A549 (cell line): ENCODE measurements around the gene PPP1R14D. TPM values are rescaled to one million over a fixed set of nuclear protein-coding genes. Genes with fewer than 3 reads are reported as not detected.

Experiments used
- ATAC-seq, 2 experiments: fragments of 200-7000 bp in 1 of 2; fragments of >200 bp in 1 of 2; cut with Nextera tagmentation in 1 of 2; cut with Tn5 transposase in 1 of 2; 3 replicates each; pipeline versions ENCODE4 v1.8.0 to v1.9.1; 2018 to 2020; ENCODE audit warnings: mild to moderate bottlenecking in 1 of 2, moderate library complexity in 1 of 2
- CTCF ChIA-PET: fragments of 300-600 bp; sonication (Branson Sonifier 250); formaldehyde crosslinking; extraction: SDS; loops from one replicate; lab custom pipeline; 2021; ENCODE audit warnings: antibody characterized with exemption, inconsistent platforms; lab: Yijun Ruan, JAX
- POLR2A ChIA-PET: fragments of 350-600 bp; formaldehyde crosslinking; extraction: SDS; loops from one replicate; lab custom pipeline; 2021; ENCODE audit warnings: antibody characterized with exemption, inconsistent platforms; lab: Yijun Ruan, JAX
- DNase-seq, 2 experiments: peaks; one replicate each; pipeline versions ENCODE4 v3.0.0 to v3.0.0-alpha.2; 2011 to 2016; ENCODE audit warnings: low read depth in 1 of 2, low spot score in 1 of 2
- FAIRE-seq: peaks from 2 replicates; lab custom pipeline; 2011; peaks lifted over from hg19 to GRCh38; lab: Jason Lieb, UNC
- H3K27ac ChIP-seq, 2 experiments: fragments of >200 bp; sonication (Bioruptor Twin); formaldehyde crosslinking; 3 replicates each; pipeline ENCODE4 v1.5.1; 2016 to 2017
- H3K4me1 ChIP-seq: fragments of >200 bp; sonication (Bioruptor Twin); formaldehyde crosslinking; 3 replicates; pipeline ENCODE4 v1.6.1; 2016
- H3K4me2 ChIP-seq: fragments of >200 bp; sonication (Bioruptor Twin); formaldehyde crosslinking; 3 replicates; pipeline ENCODE4 v1.6.1; 2016
- H3K4me3 ChIP-seq: fragments of >200 bp; sonication (Bioruptor Twin); formaldehyde crosslinking; 3 replicates; pipeline ENCODE4 v1.5.1; 2016
- H3K9me3 ChIP-seq: fragments of >200 bp; sonication (Bioruptor Twin); formaldehyde crosslinking; 3 replicates; pipeline ENCODE4 v1.6.1; 2016
- BCL3 ChIP-seq: fragments of >200 bp; sonication (Bioruptor Twin); formaldehyde crosslinking; IDR thresholded peaks from 3 replicates; pipeline ENCODE4 v1.6.1; 2016
- CBX8 ChIP-seq: fragments of 200-600 bp; sonication (generic); IDR thresholded peaks from 2 replicates; pipeline ENCODE4 v1.6.1; 2016
- CHD4 ChIP-seq: fragments of 200-600 bp; sonication (generic); IDR thresholded peaks from 2 replicates; pipeline ENCODE4 v1.6.1; 2016; ENCODE audit warnings: antibody characterized with exemption, mild to moderate bottlenecking, borderline replicate concordance
- E2F6 ChIP-seq: IDR thresholded peaks from 2 replicates; pipeline ENCODE4 v1.6.1; 2012; ENCODE audit warnings: low read depth, borderline replicate concordance
- EHMT2 ChIP-seq: fragments of 200-600 bp; sonication (generic); IDR thresholded peaks from 2 replicates; pipeline ENCODE4 v1.6.1; 2016; ENCODE audit warnings: antibody characterized with exemption, low read depth, mild to moderate bottlenecking, moderate library complexity
- ESRRA ChIP-seq: fragments of 150-350 bp; IDR thresholded peaks from 2 replicates; pipeline ENCODE4 v1.6.1; 2014; ENCODE audit warnings: mild to moderate bottlenecking, low read length, borderline replicate concordance
- FOXS1 ChIP-seq: fragments of 250-450 bp; sonication (Bioruptor Pico); IDR thresholded peaks from 2 replicates; pipeline ENCODE4 v1.5.0; 2020; ENCODE audit warnings: mild to moderate bottlenecking, moderate library complexity
- HDAC2 ChIP-seq: fragments of 200-600 bp; sonication (generic); IDR thresholded peaks from 2 replicates; pipeline ENCODE4 v1.6.1; 2016
- HES2 ChIP-seq: fragments of >200 bp; sonication (Bioruptor Twin); formaldehyde crosslinking; IDR thresholded peaks from 2 replicates; pipeline ENCODE4 v1.6.1; 2016
- KDM1A ChIP-seq: fragments of 200-600 bp; sonication (generic); IDR thresholded peaks from 2 replicates; pipeline ENCODE4 v1.6.1; 2016; ENCODE audit warnings: low read depth, mild to moderate bottlenecking
- MAFK ChIP-seq: fragments of 450-650 bp; IDR thresholded peaks from 2 replicates; pipeline ENCODE4 v1.6.1; 2014; ENCODE audit not compliant: partially characterized antibody
- MAX ChIP-seq: IDR thresholded peaks from 2 replicates; pipeline ENCODE4 v1.6.1; 2012
- NFE2L2 ChIP-seq: fragments of 150-350 bp; conservative IDR thresholded peaks from 2 replicates; pipeline ENCODE4 v1.6.1; 2014; ENCODE audit warnings: low read length
- PBX3 ChIP-seq: IDR thresholded peaks from 2 replicates; pipeline ENCODE4 v1.6.1; 2012
- POLR2A ChIP-seq: IDR thresholded peaks from 2 replicates; pipeline ENCODE4 v1.6.1; 2012; ENCODE audit warnings: mild to moderate bottlenecking, low read length
- RFX5 ChIP-seq: fragments of 450-650 bp; IDR thresholded peaks from 2 replicates; pipeline ENCODE4 v1.7.1; 2014; ENCODE audit warnings: antibody characterized with exemption, mild to moderate bottlenecking, moderate library complexity
- RNF2 ChIP-seq: fragments of 200-600 bp; sonication (generic); IDR thresholded peaks from 2 replicates; pipeline ENCODE4 v1.6.1; 2016; ENCODE audit warnings: low read depth, mild to moderate bottlenecking, antibody characterized with exemption, moderate library complexity, borderline replicate concordance
- SMC3 ChIP-seq: fragments of >200 bp; sonication (Bioruptor Twin); formaldehyde crosslinking; IDR thresholded peaks from 3 replicates; pipeline ENCODE4 v1.6.1; 2018; ENCODE audit warnings: inconsistent platforms
- ZFP36 ChIP-seq: fragments of 450-650 bp; IDR thresholded peaks from 2 replicates; pipeline ENCODE4 v1.6.1; 2014; ENCODE audit warnings: borderline replicate concordance; ENCODE audit not compliant: partially characterized antibody
- WGBS: methylation state at CpG from one replicate; pipeline ENCODE4 v1.1.6; 2017; ENCODE audit errors: missing lambda C conversion rate; 5-methylcytosine and 5-hydroxymethylcytosine counted together
- polyA plus RNA-seq, 4 experiments: library from polyadenylated mRNA; depleted of rRNA in 3 of 4; stranded (reverse); fragments of >200 nt; fragmentation: RNase III in 1 of 4; extraction: RNeasy Plus Mini Kit Qiagen cat#74134 plus additional on column Dnase treatment in 1 of 4; gene quantifications; 2 replicates in 3 of 4; 3 replicates in 1 of 4; pipeline ENCODE4 v1.2.3, GENCODE V29; 2011 to 2017
- TF ChIP-seq, protein P1 (sequence below): fragments of >200 bp; sonication (Bioruptor Twin); formaldehyde crosslinking; IDR thresholded peaks from 3 replicates; pipeline ENCODE4 v1.5.1; 2016
- TF ChIP-seq, protein P2 (sequence below): fragments of 250-450 bp; sonication (Bioruptor Pico); IDR thresholded peaks from 2 replicates; pipeline ENCODE4 v1.5.0; 2021; ENCODE audit warnings: mild to moderate bottlenecking, moderate library complexity, borderline replicate concordance

Gene PPP1R14D
- polyA plus RNA-seq, 2 of the 4 experiments (the other 2 are of a cell fraction), result 0.21 to 1.1 TPM

DNA sequence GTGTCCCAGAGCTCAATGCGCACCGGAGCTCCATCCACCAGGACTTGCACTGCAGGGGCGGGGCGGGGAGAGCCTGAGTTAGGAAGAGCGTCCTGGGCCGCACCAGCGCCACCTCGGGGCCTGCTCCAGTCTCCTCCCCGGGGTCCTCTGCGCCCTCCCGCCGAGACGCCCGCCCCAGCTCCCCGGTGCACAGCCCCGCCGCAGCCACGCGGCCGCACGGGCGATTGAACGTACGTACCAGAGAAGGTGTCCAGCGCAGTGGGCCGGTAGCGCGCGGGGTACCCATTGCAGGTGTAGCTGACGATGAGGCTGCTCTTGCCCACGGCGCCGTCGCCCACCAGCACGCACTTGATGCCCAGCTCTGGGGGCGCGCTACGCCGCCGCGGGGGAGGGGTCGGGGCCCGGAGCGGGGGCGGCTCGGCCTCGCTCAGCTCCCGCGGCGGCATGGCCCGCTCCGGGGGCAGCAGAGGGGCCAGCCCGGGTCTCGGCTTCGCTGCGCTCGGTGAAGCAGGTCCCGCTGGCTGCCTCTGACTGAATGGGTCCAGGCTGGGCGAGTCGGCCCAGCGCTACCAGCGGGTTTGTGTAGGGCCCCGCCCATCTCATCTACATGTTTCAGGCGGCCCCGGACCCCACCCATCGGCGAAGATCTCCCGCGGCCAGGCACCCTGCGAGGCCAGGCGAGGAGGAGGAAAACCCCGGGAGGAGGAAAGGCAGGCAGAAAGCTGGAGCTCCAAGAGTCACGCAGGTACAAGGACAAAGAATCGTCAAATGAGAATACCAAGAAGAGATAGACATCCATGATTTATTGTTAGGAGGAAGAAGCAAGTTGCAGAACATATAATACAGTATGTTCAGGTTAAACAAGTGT, 45.4 kb upstream of the PPP1R14D start, which contains the start of gene RHOV (continued):
- TF ChIP-seq MAFK (no peak), SMC3 (peak; percentile 48), ESRRA (no peak), MAX (peak; percentile 69; the same call in 1 of the 2 replicates), PBX3 (no peak), HDAC2 (no peak), KDM1A (no peak), POLR2A (peak; percentile 57), BCL3 (0 out of 3 replicates have a peak, but pooled peaks have one; percentile 20)
- TF ChIP-seq, protein P1, sequence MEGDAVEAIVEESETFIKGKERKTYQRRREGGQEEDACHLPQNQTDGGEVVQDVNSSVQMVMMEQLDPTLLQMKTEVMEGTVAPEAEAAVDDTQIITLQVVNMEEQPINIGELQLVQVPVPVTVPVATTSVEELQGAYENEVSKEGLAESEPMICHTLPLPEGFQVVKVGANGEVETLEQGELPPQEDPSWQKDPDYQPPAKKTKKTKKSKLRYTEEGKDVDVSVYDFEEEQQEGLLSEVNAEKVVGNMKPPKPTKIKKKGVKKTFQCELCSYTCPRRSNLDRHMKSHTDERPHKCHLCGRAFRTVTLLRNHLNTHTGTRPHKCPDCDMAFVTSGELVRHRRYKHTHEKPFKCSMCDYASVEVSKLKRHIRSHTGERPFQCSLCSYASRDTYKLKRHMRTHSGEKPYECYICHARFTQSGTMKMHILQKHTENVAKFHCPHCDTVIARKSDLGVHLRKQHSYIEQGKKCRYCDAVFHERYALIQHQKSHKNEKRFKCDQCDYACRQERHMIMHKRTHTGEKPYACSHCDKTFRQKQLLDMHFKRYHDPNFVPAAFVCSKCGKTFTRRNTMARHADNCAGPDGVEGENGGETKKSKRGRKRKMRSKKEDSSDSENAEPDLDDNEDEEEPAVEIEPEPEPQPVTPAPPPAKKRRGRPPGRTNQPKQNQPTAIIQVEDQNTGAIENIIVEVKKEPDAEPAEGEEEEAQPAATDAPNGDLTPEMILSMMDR, result peak; percentile 40

DNA sequence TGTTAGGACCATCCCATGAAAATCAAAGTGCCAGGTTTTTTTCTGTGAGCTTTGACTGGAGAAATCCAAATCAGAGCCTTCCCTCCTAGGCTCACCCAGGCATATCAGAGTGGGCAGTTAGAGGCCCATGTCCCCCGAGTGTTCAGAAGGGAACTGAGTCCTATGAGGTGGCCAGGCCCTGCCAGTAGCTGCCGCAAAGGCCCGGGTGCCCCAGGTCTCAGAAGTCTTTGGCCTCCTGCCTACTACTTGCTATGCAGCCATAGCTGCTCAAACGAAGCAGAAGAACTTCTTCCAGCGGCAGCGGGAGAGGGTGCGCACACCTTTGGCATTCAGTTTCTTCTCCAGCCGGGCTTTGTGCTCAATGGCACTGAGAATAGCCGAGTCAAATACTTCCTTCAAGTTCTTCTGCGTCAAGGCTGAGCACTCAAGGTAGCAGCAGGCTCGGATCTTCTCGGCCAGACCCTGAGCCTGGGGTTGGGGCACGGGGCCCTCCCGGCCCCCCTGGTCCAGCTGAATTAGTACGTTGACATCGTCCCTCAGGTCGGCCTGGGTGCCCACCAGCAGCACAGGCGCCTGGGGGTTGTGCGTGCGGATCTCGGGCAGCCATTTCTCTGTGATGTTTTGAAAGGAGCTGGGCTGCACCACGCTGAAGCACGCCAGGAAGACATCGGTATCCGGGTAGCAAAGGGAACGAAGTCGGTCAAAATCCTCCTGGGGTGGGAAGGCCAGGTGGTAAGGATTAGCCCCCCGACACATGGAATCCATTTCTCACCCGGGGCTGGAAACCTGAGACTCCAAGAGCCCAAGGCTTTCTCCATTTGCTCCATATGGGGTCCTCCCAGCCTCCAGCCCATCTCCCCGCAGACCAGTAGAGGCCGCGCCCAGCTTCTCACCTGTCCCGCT, 44.5 kb upstream of the PPP1R14D start:
- TF ChIP-seq NFE2L2, result no peak
- Histone ChIP-seq H3K4me1 (peaks cover 12% of the 10 kb centered on the region), H3K27ac (peak overlapping the region; percentile 93 to 99), H3K9me3 (no peaks in the 10 kb centered on the region), H3K4me2 (peak overlapping the region; percentile 94), H3K4me3 (peak overlapping the region; percentile 92)
- POLR2A ChIA-PET, result interaction anchor here (0.9 to 1.7 kb wide), 7 partner anchors 9 to 22 kb away, joined by 4 to 17 read pairs (median 5); partner anchors contain the start of gene VPS18
- ATAC-seq, result no peak
- CTCF ChIA-PET, result interaction anchor here (0.7 to 6.4 kb wide), 16 partner anchors 9 to 179 kb away, joined by 3 to 42 read pairs (median 4); partner anchors contain the start of genes GCHFR, PPP1R14D, RAD51 and VPS18
- 43% methylated on average over 27 of the region's 33 CpGs for WGBS
- no peak for DNase-seq
- FAIRE-seq, result no peak

- DNase-seq (no peak), FAIRE-seq (no peak), ATAC-seq (no peak)
- TF ChIP-seq SMC3 (no peak), ZFP36 (no peak), EHMT2 (no peak), RNF2 (no peak), E2F6 (no peak), HES2 (no peak), CBX8 (no peak), CHD4 (no peak), FOXS1 (CRISPR knock-in tag) (no peak), RFX5 (no peak), HDAC2 (no peak)
- TF ChIP-seq, protein P2, sequence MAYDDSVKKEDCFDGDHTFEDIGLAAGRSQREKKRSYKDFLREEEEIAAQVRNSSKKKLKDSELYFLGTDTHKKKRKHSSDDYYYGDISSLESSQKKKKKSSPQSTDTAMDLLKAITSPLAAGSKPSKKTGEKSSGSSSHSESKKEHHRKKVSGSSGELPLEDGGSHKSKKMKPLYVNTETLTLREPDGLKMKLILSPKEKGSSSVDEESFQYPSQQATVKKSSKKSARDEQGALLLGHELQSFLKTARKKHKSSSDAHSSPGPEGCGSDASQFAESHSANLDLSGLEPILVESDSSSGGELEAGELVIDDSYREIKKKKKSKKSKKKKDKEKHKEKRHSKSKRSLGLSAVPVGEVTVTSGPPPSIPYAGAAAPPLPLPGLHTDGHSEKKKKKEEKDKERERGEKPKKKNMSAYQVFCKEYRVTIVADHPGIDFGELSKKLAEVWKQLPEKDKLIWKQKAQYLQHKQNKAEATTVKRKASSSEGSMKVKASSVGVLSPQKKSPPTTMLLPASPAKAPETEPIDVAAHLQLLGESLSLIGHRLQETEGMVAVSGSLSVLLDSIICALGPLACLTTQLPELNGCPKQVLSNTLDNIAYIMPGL (CRISPR knock-in tag), result no peak
- 93% methylated on average over 13 of the region's 13 CpGs for WGBS
- Histone ChIP-seq H3K27ac (peak overlapping the region in 1 of 2 experiments; percentile 99; a peak in 3 of 6 replicates), H3K9me3 (no peaks in the 10 kb centered on the region), H3K4me3 (0 out of 3 replicates have a peak overlapping the region, but pooled peaks have one; percentile 92), H3K4me1 (peaks cover 14% of the 10 kb centered on the region), H3K4me2 (peak overlapping the region; percentile 94; the same call in 2 of the 3 replicates)
- ChIA-PET CTCF (interaction anchor here (0.7 to 6.4 kb wide), 5 partner anchors 20 to 153 kb away, joined by 3 to 42 read pairs (median 5); partner anchors contain the start of gene VPS18), POLR2A (no interaction called here)
Observed at GRCh38 chr15:40871749-40872617, 43.5 kb upstream of the PPP1R14D start.
